Hepatic stellate cell (primary cell): ENCODE results near the gene IFNA10.
"Not testable (repeated sequence)": the region's sequence is repeated elsewhere in the genome, so short reads cannot be mapped to it uniquely, and the experiment has no call there.

Experiments used
- DNase-seq: peaks from one replicate; pipeline ENCODE4 v3.0.0; 2011; ENCODE audit warnings: low spot score

IFNA10 gene

DNA sequence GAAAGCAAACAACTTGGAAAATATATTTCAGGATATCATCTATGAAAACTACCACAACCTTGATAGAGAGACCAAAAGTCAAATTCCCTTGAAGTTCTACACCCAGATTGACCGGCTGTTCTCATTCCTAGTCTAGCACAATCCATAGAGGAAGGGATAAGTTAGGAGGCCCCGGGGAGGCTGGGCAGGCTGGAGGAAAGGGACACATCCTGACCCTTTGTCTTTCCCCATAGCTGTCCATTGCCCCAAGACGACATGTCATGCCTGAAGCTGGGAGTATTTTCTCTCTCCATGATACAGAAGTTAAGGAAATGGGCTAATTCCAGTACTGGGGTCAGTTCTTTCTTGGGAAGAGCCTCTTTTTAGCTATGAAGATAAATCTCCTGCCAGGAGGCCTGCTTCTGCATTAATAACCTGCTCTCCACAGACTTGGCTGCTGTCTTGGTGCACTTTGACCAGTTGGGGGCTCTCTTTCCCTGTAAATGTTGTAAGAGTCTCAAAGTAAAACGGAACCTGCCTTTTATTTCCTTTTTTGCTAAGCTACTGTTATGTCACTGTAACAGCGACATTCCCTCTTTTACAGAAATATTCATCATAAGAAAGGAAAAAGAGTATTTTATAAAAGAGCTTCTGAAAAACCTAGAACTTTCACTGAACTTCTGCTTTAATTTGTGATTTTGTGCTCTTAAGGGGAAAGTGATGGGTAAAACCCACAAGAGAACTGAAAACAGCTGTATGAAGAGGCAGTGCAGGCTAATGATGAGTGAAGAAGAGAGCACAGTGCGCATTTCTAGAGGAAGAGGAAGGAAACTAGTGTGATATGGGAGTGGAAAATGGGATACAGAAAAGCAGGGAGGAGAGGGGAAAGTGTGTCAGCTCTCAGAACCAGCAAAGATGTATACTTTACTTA is 11.8 kb downstream of the IFNA10 start:
- not testable (repeated sequence) for DNase-seq

DNA sequence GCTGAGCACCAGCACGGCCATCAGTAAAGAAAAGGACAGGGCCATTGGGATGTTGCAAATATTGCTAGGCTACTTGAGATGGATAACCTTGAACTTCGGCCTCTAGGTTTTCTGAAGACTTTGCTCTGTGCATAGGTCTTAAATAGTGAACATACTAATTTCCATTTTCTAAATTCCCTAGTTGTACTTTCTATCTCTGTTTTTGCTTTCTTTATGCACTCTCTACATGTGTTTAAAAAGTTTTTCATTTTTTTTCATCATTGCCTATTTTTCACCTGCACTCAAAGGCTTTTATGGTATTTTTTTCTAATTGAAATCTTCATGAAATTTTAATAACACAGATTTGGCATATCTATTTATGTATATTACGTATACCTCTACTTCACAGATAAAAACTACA is 19.5 kb downstream of the IFNA10 start, which contains the start of gene IFNA4:
IFNA4 (minus strand) TSS at position 101 of the 400 bp plus-strand sequence; CDS start at position 45, 56 bp downstream.
- not testable (repeated sequence) for DNase-seq

- DNase-seq = not testable (repeated sequence)
Observed at GRCh38 chr9:21182810-21183736, 23.9 kb downstream of the IFNA10 start.

DNA sequence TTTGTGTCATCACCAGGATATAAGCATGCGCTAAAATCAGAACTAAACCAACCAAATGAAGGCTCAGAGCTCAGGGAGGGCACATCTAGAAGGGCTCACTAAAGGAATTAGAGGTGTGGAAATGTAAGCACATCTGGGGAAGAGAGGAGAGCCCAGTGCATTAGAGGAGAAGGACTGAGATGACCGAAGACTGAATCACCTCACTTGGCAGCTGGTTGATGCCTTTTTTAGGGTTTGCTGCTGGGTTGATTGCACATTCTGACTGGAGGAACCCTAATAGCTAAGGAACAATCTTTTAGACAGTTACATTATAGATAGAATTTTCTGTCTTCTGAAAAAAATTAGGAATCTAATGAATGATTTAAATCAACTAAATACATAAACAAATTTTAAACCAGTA is 32.3 kb downstream of the IFNA10 start:
- DNase-seq = no peak

GRCh38 chr9:21172156-21172555 is 34.8 kb downstream of the IFNA10 start:
- no peak for DNase-seq

GRCh38 chr9:21171351-21171750 is 35.6 kb downstream of the IFNA10 start:
- no peak for DNase-seq

- DNase-seq = not testable (repeated sequence)
Observed at GRCh38 chr9:21166560-21166959, 40.4 kb downstream of the IFNA10 start, which contains the start of gene IFNA21. IFNA21 (minus strand) TSS chr9:21166660; CDS start chr9:21166612, 48 bp downstream.

- no peak for DNase-seq
Observed at GRCh38 chr9:21165516-21165915, 41.4 kb downstream of the IFNA10 start.

DNA sequence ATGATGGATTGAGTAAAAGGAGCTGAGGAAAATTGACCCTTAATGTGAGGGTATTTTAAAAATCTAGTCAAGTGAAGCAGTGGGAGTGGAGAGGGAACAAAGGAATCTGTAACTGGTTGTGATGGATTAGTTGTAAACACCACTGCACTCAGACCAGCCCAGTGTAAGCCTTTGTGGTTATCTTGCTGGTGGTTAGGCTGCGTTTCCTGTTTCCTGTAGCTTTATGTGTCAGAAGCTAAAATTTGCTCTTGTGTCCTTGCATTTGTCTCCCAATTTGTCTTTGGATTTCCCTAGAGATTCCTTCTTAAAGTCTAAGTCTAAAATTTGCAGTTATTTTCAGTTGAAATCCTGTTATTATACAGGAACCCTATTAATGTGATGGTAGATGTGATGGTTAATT is 46.8 kb downstream of the IFNA10 start:
- DNase-seq = no peak
